ENCODE measurements around the gene HIVEP2.

DNA sequence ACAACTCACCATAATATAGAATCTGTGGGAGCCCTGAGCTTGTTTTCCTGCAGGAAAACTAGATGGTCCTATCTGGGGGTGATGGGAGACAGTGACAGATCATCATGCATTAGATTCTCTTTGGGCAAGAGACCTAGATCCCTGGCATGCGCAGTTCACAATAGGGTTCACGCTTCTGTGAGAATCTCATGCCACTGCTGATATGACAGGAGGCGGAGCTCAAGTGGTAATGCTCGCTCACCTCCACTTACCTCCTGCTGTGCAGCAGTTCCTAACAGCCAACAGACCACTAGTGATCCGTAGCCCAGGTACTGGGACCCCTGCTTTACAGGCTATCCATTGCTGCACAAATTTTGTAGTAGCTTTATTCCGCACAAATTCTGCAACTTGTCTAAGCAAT, 84.5 kb downstream of the HIVEP2 start:
- TF ChIP-seq CTCF (IDR thresholded peaks at IDR 0.05) (no peak), POLR2AphosphoS5 (IDR thresholded peaks at IDR 0.05) (no peak), POLR2A (IDR thresholded peaks at IDR 0.05) (no peak)

Measured in stomach (tissue), 4 donors.